ENCODE results near the gene NNMT. TPM values are rescaled to one million over a fixed set of nuclear protein-coding genes. Genes with fewer than 3 reads are reported as not detected.

NNMT gene
- total RNA-seq, 1 donor from 2014 or later = 0.54 TPM

DNA sequence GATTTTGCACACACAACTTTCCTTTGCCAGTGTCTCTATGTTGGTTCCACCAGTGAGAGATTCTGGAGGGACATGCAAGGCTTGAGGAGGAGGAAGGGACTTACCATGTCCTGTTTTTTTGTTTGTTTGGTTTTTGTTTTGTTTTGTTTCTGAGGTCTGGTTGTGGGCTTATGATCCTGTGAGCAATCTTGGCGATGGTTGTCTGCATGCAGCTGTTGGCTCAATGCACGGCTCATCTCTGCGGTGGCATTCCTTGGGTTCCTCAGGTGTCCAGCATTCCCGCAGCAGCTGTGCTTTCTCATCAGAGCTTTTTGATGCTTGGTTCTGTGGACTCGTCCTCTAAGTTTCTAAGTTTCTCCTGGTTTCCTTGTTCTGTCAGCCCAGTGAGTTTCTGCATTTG is 4.8 kb upstream of the NNMT start:
- DNase-seq (ENCODE audit: low spot score in 2 of 2, unreplicated experiment in 2 of 2) = no peak
- H3K9me3 Mint-ChIP-seq = peaks cover 19% of the 10 kb centered on the region
- H3K36me3 Mint-ChIP-seq = no peaks in the 10 kb centered on the region
- no peak overlapping the region for H3K27ac Mint-ChIP-seq
- no peaks in the 10 kb centered on the region for H3K27me3 Mint-ChIP-seq (ENCODE audit: low read depth)
- H3K4me3 Mint-ChIP-seq = no peak overlapping the region
- peaks cover 51% of the 10 kb centered on the region for H3K4me1 Mint-ChIP-seq
- TF ChIP-seq, protein P1, sequence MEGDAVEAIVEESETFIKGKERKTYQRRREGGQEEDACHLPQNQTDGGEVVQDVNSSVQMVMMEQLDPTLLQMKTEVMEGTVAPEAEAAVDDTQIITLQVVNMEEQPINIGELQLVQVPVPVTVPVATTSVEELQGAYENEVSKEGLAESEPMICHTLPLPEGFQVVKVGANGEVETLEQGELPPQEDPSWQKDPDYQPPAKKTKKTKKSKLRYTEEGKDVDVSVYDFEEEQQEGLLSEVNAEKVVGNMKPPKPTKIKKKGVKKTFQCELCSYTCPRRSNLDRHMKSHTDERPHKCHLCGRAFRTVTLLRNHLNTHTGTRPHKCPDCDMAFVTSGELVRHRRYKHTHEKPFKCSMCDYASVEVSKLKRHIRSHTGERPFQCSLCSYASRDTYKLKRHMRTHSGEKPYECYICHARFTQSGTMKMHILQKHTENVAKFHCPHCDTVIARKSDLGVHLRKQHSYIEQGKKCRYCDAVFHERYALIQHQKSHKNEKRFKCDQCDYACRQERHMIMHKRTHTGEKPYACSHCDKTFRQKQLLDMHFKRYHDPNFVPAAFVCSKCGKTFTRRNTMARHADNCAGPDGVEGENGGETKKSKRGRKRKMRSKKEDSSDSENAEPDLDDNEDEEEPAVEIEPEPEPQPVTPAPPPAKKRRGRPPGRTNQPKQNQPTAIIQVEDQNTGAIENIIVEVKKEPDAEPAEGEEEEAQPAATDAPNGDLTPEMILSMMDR (IDR thresholded peaks at IDR 0.05; ENCODE audit: unreplicated experiment) = no peak

DNA sequence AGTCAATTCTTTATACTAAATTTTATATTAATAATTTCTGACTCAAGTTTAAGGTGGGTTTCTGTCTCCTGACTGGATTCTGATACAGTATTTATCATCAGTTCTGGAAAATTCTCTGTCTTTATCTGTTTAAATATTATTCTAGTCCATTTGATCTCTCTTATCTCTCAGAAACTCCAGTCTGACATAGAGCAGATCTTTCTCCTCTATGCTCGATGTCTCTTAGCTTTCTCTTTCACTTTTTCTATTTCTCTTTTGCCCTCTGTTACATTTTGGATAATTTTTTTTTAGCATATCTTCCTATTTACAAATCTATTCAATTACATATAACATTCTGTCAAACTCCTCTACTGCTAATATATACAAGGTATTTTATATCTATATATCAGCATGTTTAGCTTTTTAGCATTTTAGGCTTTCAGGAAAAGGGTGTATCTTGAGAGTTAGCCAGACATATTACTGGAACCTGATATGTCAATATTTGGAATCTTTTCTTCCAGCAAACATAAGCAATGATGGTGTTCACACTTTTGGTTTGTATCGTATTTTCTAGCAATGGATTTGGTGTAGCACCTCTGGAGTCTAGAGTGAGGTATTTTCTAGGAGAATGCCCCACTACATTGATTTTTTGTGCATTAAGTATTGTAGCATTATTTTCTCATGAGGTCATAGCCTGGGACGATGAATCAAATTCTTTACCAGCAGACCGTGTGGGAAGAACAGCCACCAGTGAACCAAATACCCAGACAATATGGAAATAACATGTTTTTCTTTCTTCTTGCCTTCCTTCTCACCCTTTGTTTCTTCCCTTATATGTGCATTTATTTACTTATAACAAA is 4.1 kb upstream of the NNMT start:
- Mint-ChIP-seq H3K27ac (peak overlapping the region; percentile 48), H3K36me3 (no peaks in the 10 kb centered on the region)

DNA sequence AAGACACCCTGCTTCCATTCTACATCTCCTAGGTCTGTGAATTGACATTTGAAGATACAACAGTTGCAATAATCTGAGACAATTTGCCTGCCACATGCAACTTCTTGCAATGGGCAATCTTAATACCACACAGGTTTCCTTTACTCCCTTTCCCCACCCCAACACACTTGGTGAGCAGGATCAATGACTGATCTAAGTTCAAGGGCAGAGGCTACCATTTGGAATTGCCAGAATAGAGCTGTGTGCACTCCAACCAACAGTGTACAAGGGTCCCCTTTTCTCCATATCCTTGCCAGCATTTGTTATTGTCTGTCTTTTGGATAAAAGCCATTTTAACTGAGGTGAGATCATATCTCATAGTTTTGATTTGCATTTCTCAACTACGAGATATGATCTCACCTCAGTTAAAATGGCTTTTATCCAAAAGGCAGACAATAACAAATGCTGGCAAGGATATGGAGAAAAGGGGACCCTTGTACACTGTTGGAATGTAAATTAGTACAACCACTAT is 2.9 kb upstream of the NNMT start:
- H3K36me3 Mint-ChIP-seq = no peaks in the 10 kb centered on the region
- no peak for DNase-seq (ENCODE audit: low spot score in 2 of 2, unreplicated experiment in 2 of 2)
- H3K4me3 Mint-ChIP-seq = no peak overlapping the region
- no peaks in the 10 kb centered on the region for H3K27me3 Mint-ChIP-seq (ENCODE audit: low read depth)
- peaks cover 24% of the 10 kb centered on the region for H3K9me3 Mint-ChIP-seq
- H3K4me1 Mint-ChIP-seq = peaks cover 38% of the 10 kb centered on the region
- peak overlapping the region; percentile 85 for H3K27ac Mint-ChIP-seq
- TF ChIP-seq, protein P1 (IDR thresholded peaks at IDR 0.05; ENCODE audit: unreplicated experiment) = no peak

More for the DNA sequence above, 4.1 kb upstream of the NNMT start:
- H3K9me3 Mint-ChIP-seq = peaks cover 19% of the 10 kb centered on the region
- peaks cover 48% of the 10 kb centered on the region for H3K4me1 Mint-ChIP-seq
- no peak overlapping the region for H3K4me3 Mint-ChIP-seq
- no peaks in the 10 kb centered on the region for H3K27me3 Mint-ChIP-seq (ENCODE audit: low read depth)
- TF ChIP-seq, protein P1 (IDR thresholded peaks at IDR 0.05; ENCODE audit: unreplicated experiment) = no peak
- DNase-seq (ENCODE audit: low spot score in 2 of 2, unreplicated experiment in 2 of 2) = no peak

DNA sequence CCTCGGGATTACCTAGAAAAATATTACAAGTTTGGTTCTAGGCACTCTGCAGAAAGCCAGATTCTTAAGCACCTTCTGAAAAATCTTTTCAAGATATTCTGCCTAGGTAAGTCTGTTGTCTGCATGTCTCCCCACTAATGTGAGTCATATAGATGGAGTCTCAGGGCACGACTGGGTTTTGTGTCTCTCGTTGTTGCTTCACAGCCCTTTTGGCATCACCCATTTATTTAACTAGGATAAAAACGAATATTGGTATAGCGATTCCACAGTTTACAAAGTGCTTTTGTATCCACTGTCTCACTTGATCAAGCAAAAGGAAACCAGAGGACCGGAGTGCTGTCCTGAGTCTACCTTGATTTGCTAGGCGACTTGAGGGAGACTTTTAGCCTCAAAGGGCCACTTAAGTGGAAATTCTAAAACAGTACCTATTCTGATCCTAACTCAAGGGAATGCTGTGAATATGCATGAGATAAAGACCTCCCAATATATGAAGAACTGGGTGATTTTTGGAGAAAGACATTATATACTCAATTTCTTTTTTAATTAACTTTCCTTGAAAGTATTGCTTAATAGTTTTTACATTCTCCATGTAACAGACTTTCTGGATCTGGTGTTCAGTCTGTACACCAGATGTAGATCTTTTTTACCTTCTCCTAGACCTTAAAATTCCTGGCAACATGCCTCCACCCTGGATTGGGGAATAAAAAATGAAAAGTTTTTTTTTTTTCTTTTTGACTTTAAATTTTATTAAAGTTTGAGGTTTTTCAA is 590 bp downstream of the NNMT start:
- H3K9me3 Mint-ChIP-seq = peaks cover 40% of the 10 kb centered on the region
- peak overlapping the region; percentile 95 for H3K27ac Mint-ChIP-seq
- no peak for DNase-seq (ENCODE audit: low spot score in 2 of 2, unreplicated experiment in 2 of 2)
- peaks cover 5% of the 10 kb centered on the region for H3K36me3 Mint-ChIP-seq
- H3K27me3 Mint-ChIP-seq (ENCODE audit: low read depth) = no peaks in the 10 kb centered on the region
- H3K4me3 Mint-ChIP-seq = no peak overlapping the region
- H3K4me1 Mint-ChIP-seq = peaks cover 30% of the 10 kb centered on the region
- TF ChIP-seq, protein P1 (IDR thresholded peaks at IDR 0.05; ENCODE audit: unreplicated experiment) = no peak

DNA sequence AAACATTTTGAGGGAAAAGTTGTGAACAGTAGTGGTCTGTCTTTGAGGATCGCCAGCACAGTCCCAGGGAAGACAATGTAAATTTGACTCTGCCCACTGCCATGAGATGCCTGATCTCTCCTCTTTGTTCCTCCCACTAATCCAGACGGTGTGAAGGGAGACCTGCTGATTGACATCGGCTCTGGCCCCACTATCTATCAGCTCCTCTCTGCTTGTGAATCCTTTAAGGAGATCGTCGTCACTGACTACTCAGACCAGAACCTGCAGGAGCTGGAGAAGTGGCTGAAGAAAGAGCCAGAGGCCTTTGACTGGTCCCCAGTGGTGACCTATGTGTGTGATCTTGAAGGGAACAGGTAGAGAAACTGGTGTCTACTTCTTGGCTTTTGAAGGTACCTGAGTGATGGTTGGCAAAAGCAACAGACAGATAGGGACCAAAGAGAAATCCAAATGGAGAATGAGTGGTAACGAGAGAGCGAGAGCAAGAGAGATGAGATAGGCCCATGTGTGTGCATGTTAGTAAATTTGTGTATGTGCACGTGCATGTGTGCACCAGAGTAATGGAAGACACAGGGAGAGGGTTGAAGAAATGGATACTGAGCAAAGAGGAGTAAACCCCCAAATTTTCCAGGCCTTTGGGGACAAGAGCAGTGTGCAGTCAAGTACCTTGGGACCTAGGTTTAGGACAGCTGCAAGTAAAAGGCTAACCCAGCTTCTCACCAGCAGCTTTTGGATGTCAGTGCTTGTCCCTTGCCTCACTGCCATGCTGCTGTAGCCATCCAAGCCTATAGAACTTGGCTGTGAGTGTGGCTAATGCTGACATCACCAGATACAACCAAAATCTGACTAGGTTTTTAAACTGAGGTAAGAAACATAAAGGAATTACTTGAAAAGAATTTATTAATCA is 1.9 kb downstream of the NNMT start:
- peaks cover 45% of the 10 kb centered on the region for H3K9me3 Mint-ChIP-seq
- no peak overlapping the region for H3K4me3 Mint-ChIP-seq
- peaks cover 20% of the 10 kb centered on the region for H3K4me1 Mint-ChIP-seq
- TF ChIP-seq, protein P1 (IDR thresholded peaks at IDR 0.05; ENCODE audit: unreplicated experiment) = no peak
- H3K27ac Mint-ChIP-seq = no peak overlapping the region
- no peak for DNase-seq (ENCODE audit: low spot score in 2 of 2, unreplicated experiment in 2 of 2)
- peaks cover 5% of the 10 kb centered on the region for H3K36me3 Mint-ChIP-seq
- H3K27me3 Mint-ChIP-seq (ENCODE audit: low read depth) = no peaks in the 10 kb centered on the region
